Lower leg skin (tissue), 3 donors: ENCODE results near the gene SLC37A1.

ENCODE experiments used
- POLR2A ChIP-seq, 2 donors: fragments of 450-650 bp; IDR thresholded peaks; one replicate each; pipeline ENCODE4 v1.6.1; 2016 to 2017; ENCODE audit warnings: antibody characterized with exemption in 2 of 2, mild to moderate bottlenecking in 1 of 2, moderate library complexity in 1 of 2
- TF ChIP-seq, protein P1 (sequence below), 3 donors: fragments of 450-650 bp; IDR thresholded peaks; one replicate each; pipeline ENCODE4 v1.5.1; 2016; ENCODE audit warnings: antibody characterized with exemption in 3 of 3, mild to moderate bottlenecking in 3 of 3, moderate library complexity in 2 of 3

DNA sequence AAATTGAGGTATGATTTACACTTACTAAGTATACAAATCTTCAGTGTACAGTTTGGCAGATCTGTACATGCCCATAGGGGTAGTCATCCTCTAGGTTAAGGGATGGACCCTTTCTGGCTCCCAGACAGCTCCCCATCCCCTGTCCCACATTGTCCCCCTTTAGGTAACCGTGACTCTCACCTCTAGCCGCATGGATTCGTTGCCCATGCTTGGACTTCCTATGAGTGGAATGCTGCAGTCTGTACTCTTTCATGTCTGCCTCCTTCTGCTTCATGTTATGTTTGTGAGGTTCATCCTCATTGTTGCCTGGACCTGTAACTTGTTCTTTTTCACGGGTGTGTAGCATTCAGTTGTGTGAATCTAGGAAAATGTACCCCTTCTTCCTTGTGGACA is 20.3 kb downstream of the SLC37A1 start:
- TF ChIP-seq, protein P1, sequence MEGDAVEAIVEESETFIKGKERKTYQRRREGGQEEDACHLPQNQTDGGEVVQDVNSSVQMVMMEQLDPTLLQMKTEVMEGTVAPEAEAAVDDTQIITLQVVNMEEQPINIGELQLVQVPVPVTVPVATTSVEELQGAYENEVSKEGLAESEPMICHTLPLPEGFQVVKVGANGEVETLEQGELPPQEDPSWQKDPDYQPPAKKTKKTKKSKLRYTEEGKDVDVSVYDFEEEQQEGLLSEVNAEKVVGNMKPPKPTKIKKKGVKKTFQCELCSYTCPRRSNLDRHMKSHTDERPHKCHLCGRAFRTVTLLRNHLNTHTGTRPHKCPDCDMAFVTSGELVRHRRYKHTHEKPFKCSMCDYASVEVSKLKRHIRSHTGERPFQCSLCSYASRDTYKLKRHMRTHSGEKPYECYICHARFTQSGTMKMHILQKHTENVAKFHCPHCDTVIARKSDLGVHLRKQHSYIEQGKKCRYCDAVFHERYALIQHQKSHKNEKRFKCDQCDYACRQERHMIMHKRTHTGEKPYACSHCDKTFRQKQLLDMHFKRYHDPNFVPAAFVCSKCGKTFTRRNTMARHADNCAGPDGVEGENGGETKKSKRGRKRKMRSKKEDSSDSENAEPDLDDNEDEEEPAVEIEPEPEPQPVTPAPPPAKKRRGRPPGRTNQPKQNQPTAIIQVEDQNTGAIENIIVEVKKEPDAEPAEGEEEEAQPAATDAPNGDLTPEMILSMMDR (IDR thresholded peaks at IDR 0.05): no peak
- no peak for TF ChIP-seq POLR2A (IDR thresholded peaks at IDR 0.05)
